H9 (cell line): ENCODE results near the gene BTN2A1. TPM values are rescaled to one million over a fixed set of nuclear protein-coding genes. Genes with fewer than 3 reads are reported as not detected.

Source experiments
- DNase-seq: peaks from one replicate; pipeline ENCODE4 v3.0.0-alpha.2; 2017
- H2AFZ ChIP-seq: one replicate; pipeline ENCODE4 v1.6.1; 2013; ENCODE audit warnings: mild to moderate bottlenecking, low read length, control low read depth, moderate library complexity
- H2AK5ac ChIP-seq: 2 replicates; pipeline ENCODE4 v1.6.1; 2013; ENCODE audit warnings: low read length, control low read depth, mixed read lengths; ENCODE audit not compliant: insufficient read length
- H2BK120ac ChIP-seq: one replicate; pipeline ENCODE4 v1.6.1; 2013; ENCODE audit warnings: low read depth, mild to moderate bottlenecking, low read length, control low read depth, inconsistent platforms; ENCODE audit not compliant: poor library complexity, severe bottlenecking
- H2BK12ac ChIP-seq: 2 replicates; pipeline ENCODE4 v1.6.1; 2013; ENCODE audit warnings: low read length, control low read depth, mixed read lengths, low read depth; ENCODE audit not compliant: insufficient read length
- H2BK15ac ChIP-seq: 2 replicates; pipeline ENCODE4 v1.6.1; 2013; ENCODE audit warnings: low read depth, low read length, control low read depth
- H2BK20ac ChIP-seq: one replicate; pipeline ENCODE4 v1.6.1; 2013; ENCODE audit warnings: low read depth, mild to moderate bottlenecking, low read length, control low read depth, inconsistent platforms; ENCODE audit not compliant: poor library complexity, severe bottlenecking
- H2BK5ac ChIP-seq: 2 replicates; pipeline ENCODE4 v1.6.1; 2013; ENCODE audit warnings: low read length, control low read depth, mixed read lengths; ENCODE audit not compliant: insufficient read length
- H3K14ac ChIP-seq: 2 replicates; pipeline ENCODE4 v1.6.1; 2013; ENCODE audit warnings: low read length, control low read depth; ENCODE audit not compliant: insufficient read depth
- H3K18ac ChIP-seq: 2 replicates; pipeline ENCODE4 v1.6.1; 2013; ENCODE audit warnings: low read depth, mild to moderate bottlenecking, mixed read lengths, low read length, control low read depth; ENCODE audit not compliant: insufficient read length
- H3K23ac ChIP-seq: 2 replicates; pipeline ENCODE4 v1.6.1; 2013; ENCODE audit warnings: low read length, control low read depth, mixed read lengths, low read depth; ENCODE audit not compliant: insufficient read length
- H3K23me2 ChIP-seq: 2 replicates; pipeline ENCODE4 v1.6.1; 2013; ENCODE audit warnings: low read depth, mild to moderate bottlenecking, mixed read lengths, low read length, control low read depth; ENCODE audit not compliant: insufficient read length, poor library complexity, severe bottlenecking
- H3K27ac ChIP-seq: 2 replicates; pipeline ENCODE4 v1.5.1; 2013; ENCODE audit warnings: low read length, control low read depth, mixed read lengths, low read depth; ENCODE audit not compliant: insufficient read length
- H3K27me3 ChIP-seq: 2 replicates; pipeline ENCODE4 v1.6.1; 2013; ENCODE audit warnings: low read length, control low read depth, inconsistent platforms; ENCODE audit not compliant: insufficient read depth
- H3K4ac ChIP-seq: 2 replicates; pipeline ENCODE4 v1.6.1; 2013; ENCODE audit warnings: low read depth, mild to moderate bottlenecking, control low read depth, inconsistent platforms, low read length, moderate library complexity
- H3K4me1 ChIP-seq: 2 replicates; pipeline ENCODE4 v1.6.1; 2013; ENCODE audit warnings: low read length, control low read depth, inconsistent platforms; ENCODE audit not compliant: insufficient read depth
- H3K4me2 ChIP-seq: 2 replicates; pipeline ENCODE4 v1.6.1; 2013; ENCODE audit warnings: low read length, control low read depth, mixed read lengths; ENCODE audit not compliant: insufficient read length, insufficient read depth
- H3K56ac ChIP-seq: 2 replicates; pipeline ENCODE4 v1.6.1; 2013; ENCODE audit warnings: low read depth, mild to moderate bottlenecking, mixed read lengths, low read length, control low read depth; ENCODE audit not compliant: insufficient read length
- H3K79me1 ChIP-seq: 2 replicates; pipeline ENCODE4 v1.6.1; 2013; ENCODE audit warnings: low read depth, mild to moderate bottlenecking, moderate library complexity, low read length, control low read depth, inconsistent platforms; ENCODE audit not compliant: insufficient read depth, poor library complexity, severe bottlenecking
- H3K79me2 ChIP-seq: 2 replicates; pipeline ENCODE4 v1.6.1; 2013; ENCODE audit warnings: low read length, control low read depth, inconsistent platforms; ENCODE audit not compliant: insufficient read depth
- H3K9ac ChIP-seq: 2 replicates; pipeline ENCODE4 v1.6.1; 2013; ENCODE audit warnings: low read length, control low read depth, mixed read lengths; ENCODE audit not compliant: insufficient read length; ENCODE audit errors: extremely low read depth
- H3K9me3 ChIP-seq: one replicate; pipeline ENCODE4 v1.6.1; 2013; ENCODE audit warnings: low read depth, low read length, inconsistent platforms; ENCODE audit not compliant: control insufficient read depth
- H3T11ph ChIP-seq: one replicate; pipeline ENCODE4 v1.6.1; 2013; ENCODE audit warnings: mild to moderate bottlenecking, low read length, control low read depth, inconsistent platforms
- H4K20me1 ChIP-seq: one replicate; pipeline ENCODE4 v1.6.1; 2013; ENCODE audit not compliant: control insufficient read depth, insufficient read length, insufficient read depth
- H4K5ac ChIP-seq: 2 replicates; pipeline ENCODE4 v1.6.1; 2013; ENCODE audit warnings: low read depth, mild to moderate bottlenecking, mixed read lengths, low read length, control low read depth; ENCODE audit not compliant: insufficient read length
- H4K8ac ChIP-seq: replicated peaks from 2 replicates; pipeline ENCODE4 v1.6.1; 2013; ENCODE audit warnings: low read length, control low read depth, mixed read lengths, low read depth; ENCODE audit not compliant: insufficient read length
- H4K91ac ChIP-seq: 2 replicates; pipeline ENCODE4 v1.6.1; 2013; ENCODE audit warnings: low read depth, mild to moderate bottlenecking, moderate library complexity, mixed read lengths, low read length, control low read depth; ENCODE audit not compliant: insufficient read length
- H3K27ac Mint-ChIP-seq, 3 experiments: 2 replicates in 2 of 3; 3 replicates in 1 of 3; pipeline ENCODE4 v1.8.0; 2020 to 2021; ENCODE audit warnings: mixed read lengths in 3 of 3, mild to moderate bottlenecking in 1 of 3, moderate library complexity in 1 of 3
- H3K27me3 Mint-ChIP-seq: 2 replicates; pipeline ENCODE4 v1.8.0; 2021; ENCODE audit warnings: low read depth, mild to moderate bottlenecking, moderate library complexity, mixed read lengths
- H3K36me3 Mint-ChIP-seq, 3 experiments: 2 replicates in 2 of 3; 3 replicates in 1 of 3; pipeline ENCODE4 v1.8.0; 2020 to 2021; ENCODE audit warnings: low read depth in 3 of 3, mixed read lengths in 3 of 3; ENCODE audit not compliant: insufficient read depth in 1 of 3
- H3K4me1 Mint-ChIP-seq, 2 experiments: 2 replicates each; pipeline ENCODE4 v1.8.0; 2020; ENCODE audit warnings: mixed read lengths in 2 of 2
- H3K4me3 Mint-ChIP-seq, 2 experiments: 2 replicates in 1 of 2; 3 replicates in 1 of 2; pipeline ENCODE4 v1.8.0; 2020 to 2021; ENCODE audit warnings: mild to moderate bottlenecking in 2 of 2, mixed read lengths in 2 of 2, moderate library complexity in 1 of 2
- H3K9me3 Mint-ChIP-seq, 2 experiments: 2 replicates in 1 of 2; 3 replicates in 1 of 2; pipeline ENCODE4 v1.8.0; 2020; ENCODE audit warnings: mild to moderate bottlenecking in 2 of 2, mixed read lengths in 2 of 2, moderate library complexity in 1 of 2
- CTCF ChIP-seq: fragments of 200-600 bp; sonication (generic); conservative IDR thresholded peaks from 3 replicates; pipeline ENCODE4 v1.8.0; 2021; ENCODE audit warnings: antibody characterized with exemption, mild to moderate bottlenecking
- WGBS: extraction: QIAGEN DNeasy Blood & Tissue Kit; methylation state at CpG from one replicate; pipeline ENCODE4 v1.1.7; 2013; ENCODE audit warnings: missing lambda C conversion rate, low lambda C conversion rate, mixed read lengths; ENCODE audit not compliant: insufficient read length; ENCODE audit errors: extremely low coverage; 5-methylcytosine and 5-hydroxymethylcytosine counted together
- total RNA-seq: library from RNA; stranded (reverse); gene quantifications from 2 replicates; pipeline ENCODE4 v1.2.1, GENCODE V29; 2021

BTN2A1 gene
- total RNA-seq, 1 experiment from 2014 or later: 18.4 TPM

GRCh38 chr6:26414281-26414680, 43.5 kb upstream of the BTN2A1 start:
- Mint-ChIP-seq H3K9me3 (peaks cover 15 to 23% of the 10 kb centered on the region in 2 experiments), H3K4me3 (no peak overlapping the region), H3K4me1 (peaks cover 15 to 16% of the 10 kb centered on the region in 2 experiments), H3K36me3 (peaks cover 0 to 9% (median 2%) of the 10 kb centered on the region in 3 experiments; a peak in 5 of 7 replicates), H3K27ac (no peak overlapping the region; a peak in 1 of 7 replicates), H3K27me3 (peaks cover 10% of the 10 kb centered on the region)
- H2AFZ ChIP-seq: no peak overlapping the region
- no CpG with 5 or more reads among the region's 3 CpGs for WGBS
- no peak overlapping the region for H4K8ac ChIP-seq
- no peak overlapping the region for H3K9ac ChIP-seq
- no peak overlapping the region for H3K18ac ChIP-seq
- H3K9me3 ChIP-seq: no peaks in the 10 kb centered on the region
- H4K91ac ChIP-seq: no peak overlapping the region
- no peaks in the 10 kb centered on the region for H3K79me1 ChIP-seq
- H3K14ac ChIP-seq: no peak overlapping the region
- H2BK20ac ChIP-seq: no peak overlapping the region
- no peaks in the 10 kb centered on the region for H3K27me3 ChIP-seq
- no peak overlapping the region for H3K4ac ChIP-seq
- H3K23me2 ChIP-seq: no peaks in the 10 kb centered on the region
- H3K27ac ChIP-seq: no peak overlapping the region
- no peak for TF ChIP-seq CTCF
- DNase-seq: no peak
- no peak overlapping the region for H4K5ac ChIP-seq
- no peaks in the 10 kb centered on the region for H3K4me1 ChIP-seq
- no peak overlapping the region for H3T11ph ChIP-seq
- H2BK5ac ChIP-seq: no peak overlapping the region
- no peak overlapping the region for H2BK120ac ChIP-seq
- H3K4me2 ChIP-seq: no peak overlapping the region
- no peaks in the 10 kb centered on the region for H3K79me2 ChIP-seq
- no peak overlapping the region for H3K23ac ChIP-seq
- no peak overlapping the region for H3K56ac ChIP-seq
- no peak overlapping the region for H2AK5ac ChIP-seq
- H2BK15ac ChIP-seq: no peak overlapping the region
- no peaks in the 10 kb centered on the region for H4K20me1 ChIP-seq
- no peak overlapping the region for H2BK12ac ChIP-seq
